Endothelial cell (in vitro differentiated cells): Measurements from ENCODE around the gene DUSP2. TPM values are rescaled to one million over a fixed set of nuclear protein-coding genes. Genes with fewer than 3 reads are reported as not detected.

Source experiments
- DNase-seq: peaks from one replicate; pipeline ENCODE4 v3.0.0; 2021; ENCODE audit warnings: low spot score
- H3K27ac Mint-ChIP-seq: one replicate; pipeline ENCODE4 v1.8.0; 2021; ENCODE audit warnings: mixed read lengths, inconsistent platforms; ENCODE audit not compliant: unreplicated experiment
- H3K27me3 Mint-ChIP-seq: one replicate; pipeline ENCODE4 v1.8.0; 2021; ENCODE audit warnings: mild to moderate bottlenecking, moderate library complexity, mixed read lengths, inconsistent platforms; ENCODE audit not compliant: unreplicated experiment
- H3K36me3 Mint-ChIP-seq: one replicate; pipeline ENCODE4 v1.8.0; 2021; ENCODE audit warnings: mild to moderate bottlenecking, low read depth, mixed read lengths, inconsistent platforms; ENCODE audit not compliant: unreplicated experiment
- H3K4me1 Mint-ChIP-seq: one replicate; pipeline ENCODE4 v1.8.0; 2021; ENCODE audit warnings: mild to moderate bottlenecking, mixed read lengths, inconsistent platforms; ENCODE audit not compliant: unreplicated experiment
- H3K4me3 Mint-ChIP-seq: one replicate; pipeline ENCODE4 v1.8.0; 2021; ENCODE audit warnings: mild to moderate bottlenecking, mixed read lengths, inconsistent platforms; ENCODE audit not compliant: unreplicated experiment
- H3K9me3 Mint-ChIP-seq: one replicate; pipeline ENCODE4 v1.8.0; 2021; ENCODE audit warnings: mixed read lengths, inconsistent platforms; ENCODE audit not compliant: unreplicated experiment
- CTCF ChIP-seq: fragments of 200-600 bp; sonication (generic); IDR thresholded peaks from one replicate; pipeline ENCODE4 v1.5.0; 2021; ENCODE audit warnings: antibody characterized with exemption; ENCODE audit not compliant: unreplicated experiment
- total RNA-seq: library from RNA; stranded (reverse); fragmentation: NEBNext Ultra II Directional; extraction: Animal tissue kit (Norgen Biotek cat#: 25700); gene quantifications from one replicate; pipeline ENCODE4 v1.2.1, GENCODE V29; 2021; ENCODE audit not compliant: unreplicated experiment

The DUSP2 gene
- total RNA-seq, 1 donor from 2014 or later = not detected

DNA sequence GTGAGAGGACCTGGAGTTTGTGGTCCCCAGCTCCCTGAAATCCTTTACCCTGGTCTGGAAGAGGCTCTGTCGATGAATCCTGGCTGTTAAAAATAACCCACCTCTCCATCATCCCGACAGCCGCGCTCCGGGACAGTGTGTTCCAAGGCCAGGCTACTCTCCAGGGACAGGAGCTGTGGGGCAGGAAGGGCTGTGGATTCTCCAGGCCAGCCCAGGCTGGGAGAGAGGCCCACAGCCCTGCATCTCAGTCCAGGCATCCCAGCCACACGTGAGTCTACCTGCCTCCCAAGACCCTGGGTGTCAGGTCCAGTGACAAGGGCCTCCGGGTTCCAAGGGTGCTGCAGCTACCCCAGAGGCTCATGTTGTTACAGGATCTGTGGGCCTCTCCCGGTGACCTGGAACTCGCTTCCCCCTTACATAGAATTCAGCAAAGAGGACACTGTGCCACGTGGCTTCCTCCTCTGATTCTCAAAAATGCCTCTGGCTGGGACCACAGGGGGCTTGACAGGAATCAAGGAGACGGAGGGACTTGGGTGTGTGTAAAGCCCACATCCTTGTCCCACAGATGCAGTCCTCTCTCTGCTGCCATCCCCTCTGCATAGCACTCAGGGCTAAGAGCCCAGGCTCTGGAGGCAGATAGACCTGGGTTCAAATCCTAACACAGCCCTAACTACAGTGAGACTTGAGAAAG, 46.2 kb downstream of the DUSP2 start:
- H3K27ac Mint-ChIP-seq = no peak overlapping the region
- H3K4me3 Mint-ChIP-seq = no peak overlapping the region
- no peaks in the 10 kb centered on the region for H3K36me3 Mint-ChIP-seq
- no peaks in the 10 kb centered on the region for H3K9me3 Mint-ChIP-seq
- TF ChIP-seq CTCF = no peak
- peaks cover 13% of the 10 kb centered on the region for H3K27me3 Mint-ChIP-seq
- no peaks in the 10 kb centered on the region for H3K4me1 Mint-ChIP-seq
- peak; percentile 4 for DNase-seq

DNA sequence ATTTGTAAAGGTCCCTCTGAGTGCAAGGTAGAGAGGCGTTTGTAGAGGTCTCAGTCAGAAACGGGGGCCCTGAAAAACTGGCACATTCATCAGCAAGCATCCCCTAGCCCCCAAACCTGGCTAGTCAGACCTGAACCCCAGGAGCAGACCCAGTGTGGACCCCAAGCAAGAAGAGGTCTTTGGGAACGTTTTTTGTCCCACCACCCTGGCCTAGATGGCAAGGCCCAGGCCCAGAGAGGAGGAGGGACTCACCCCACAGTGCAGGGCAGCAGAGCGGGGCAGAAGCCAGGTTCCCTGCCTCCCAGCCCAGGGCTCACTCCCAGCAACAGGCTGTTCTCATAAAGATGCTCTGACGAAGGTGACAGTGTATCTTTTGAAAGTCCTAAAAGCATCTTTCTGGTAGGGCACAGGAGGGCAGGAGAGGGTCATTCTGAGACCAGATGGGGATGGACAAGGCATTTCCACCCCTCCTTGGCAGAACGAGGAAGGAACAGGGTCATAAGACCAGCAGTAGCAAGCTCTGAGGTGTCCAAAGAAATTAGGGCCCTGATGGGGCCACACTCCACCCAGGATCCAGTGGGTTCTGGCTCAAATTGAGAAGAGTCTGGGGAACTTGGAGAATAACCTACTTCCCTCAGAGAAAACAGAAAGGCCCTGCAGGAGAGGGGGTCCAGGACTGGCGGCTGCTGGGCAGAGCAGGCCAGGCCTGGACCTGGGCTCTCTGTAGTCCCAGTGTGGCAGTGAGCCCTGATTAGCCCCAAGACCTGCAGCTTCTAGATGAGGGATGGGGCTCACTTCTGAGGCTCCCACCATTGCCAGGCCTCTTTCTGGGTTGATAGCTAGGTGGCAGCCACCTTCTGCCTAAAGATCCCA, 47.1 kb downstream of the DUSP2 start:
- H3K27me3 Mint-ChIP-seq = peaks cover 15% of the 10 kb centered on the region
- no peak for TF ChIP-seq CTCF
- no peaks in the 10 kb centered on the region for H3K9me3 Mint-ChIP-seq
- H3K27ac Mint-ChIP-seq = no peak overlapping the region
- H3K36me3 Mint-ChIP-seq = no peaks in the 10 kb centered on the region
- no peaks in the 10 kb centered on the region for H3K4me1 Mint-ChIP-seq
- no peak overlapping the region for H3K4me3 Mint-ChIP-seq
- DNase-seq = no peak

DNA sequence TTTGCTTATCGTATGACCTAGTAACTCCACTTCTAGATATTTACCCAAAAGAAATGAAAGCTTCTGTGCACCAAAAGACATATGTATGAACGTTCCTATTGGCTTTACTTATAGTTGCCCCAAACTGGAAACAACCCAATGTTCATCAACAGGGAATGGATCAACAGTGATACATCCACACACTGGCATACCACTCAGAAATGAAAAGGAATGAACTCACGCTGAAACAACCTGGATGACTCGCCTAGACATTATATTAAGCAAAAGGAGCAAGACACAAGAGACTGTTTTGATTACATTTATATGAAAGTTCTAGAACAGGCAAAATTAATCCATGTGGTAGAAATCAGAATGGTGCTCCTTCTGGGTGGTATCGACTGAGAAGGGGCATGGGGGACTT, 47.8 kb downstream of the DUSP2 start:
- Mint-ChIP-seq H3K27me3 (peaks cover 14% of the 10 kb centered on the region), H3K9me3 (no peaks in the 10 kb centered on the region), H3K4me3 (no peak overlapping the region), H3K36me3 (no peaks in the 10 kb centered on the region), H3K4me1 (no peaks in the 10 kb centered on the region), H3K27ac (no peak overlapping the region)
- DNase-seq = no peak
- no peak for TF ChIP-seq CTCF

DNA sequence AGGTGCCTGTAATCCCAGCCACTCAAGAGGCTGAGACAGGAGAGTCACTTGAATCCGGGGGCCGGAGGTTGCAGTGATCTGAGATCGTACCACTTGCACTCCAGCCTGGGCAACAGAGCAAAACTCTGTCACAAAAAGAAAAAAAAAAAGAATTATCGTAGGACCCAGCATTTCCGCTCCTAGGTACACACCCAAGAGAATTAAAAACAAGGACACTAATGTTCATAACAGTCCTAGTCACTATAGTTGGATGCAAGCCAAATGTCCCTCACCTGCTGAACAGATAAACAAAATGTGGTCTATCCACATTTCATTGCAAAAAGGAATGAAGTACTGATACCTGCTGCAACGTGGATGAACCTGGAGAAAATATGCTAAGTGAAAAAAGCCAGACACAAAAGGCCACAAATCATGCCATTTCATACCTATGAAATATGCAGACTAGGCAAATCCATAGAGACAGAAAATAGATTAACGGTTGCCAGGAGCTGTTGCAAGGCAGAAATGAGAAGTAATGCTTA, 50.1 kb downstream of the DUSP2 start:
- Mint-ChIP-seq H3K36me3 (no peaks in the 10 kb centered on the region), H3K4me3 (no peak overlapping the region), H3K27ac (no peak overlapping the region), H3K27me3 (peaks cover 4% of the 10 kb centered on the region), H3K9me3 (no peaks in the 10 kb centered on the region), H3K4me1 (no peaks in the 10 kb centered on the region)
- no peak for DNase-seq
- no peak for TF ChIP-seq CTCF

DNA sequence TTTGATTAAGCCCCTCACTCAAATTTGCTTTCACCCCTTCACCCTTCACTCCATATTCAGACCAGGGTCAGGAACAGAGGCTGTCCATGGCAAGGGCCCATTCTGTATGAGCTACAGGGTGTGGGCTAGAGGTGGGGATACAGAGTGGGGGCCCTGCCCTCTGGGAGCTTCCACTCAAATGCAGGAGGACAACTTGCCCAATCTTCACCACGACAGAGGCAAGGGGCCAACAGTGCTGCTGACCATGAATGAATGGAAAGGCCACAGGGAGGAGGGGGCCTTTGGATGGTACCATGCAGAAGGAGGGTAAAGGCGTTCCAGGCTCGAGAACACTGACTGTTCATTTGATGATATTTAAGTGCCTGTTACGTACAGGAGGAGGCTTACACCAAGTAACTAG, 51.7 kb downstream of the DUSP2 start:
- Mint-ChIP-seq H3K27ac (no peak overlapping the region), H3K4me1 (no peaks in the 10 kb centered on the region), H3K27me3 (peaks cover 4% of the 10 kb centered on the region), H3K36me3 (no peaks in the 10 kb centered on the region), H3K4me3 (no peak overlapping the region), H3K9me3 (no peaks in the 10 kb centered on the region)
- TF ChIP-seq CTCF = no peak
- no peak for DNase-seq
